Endodermal cell (in vitro differentiated cells): ENCODE results near the gene NSMCE4A. TPM values are rescaled to one million over a fixed set of nuclear protein-coding genes. Genes with fewer than 3 reads are reported as not detected.

Source experiments
- DNase-seq: peaks from one replicate; pipeline ENCODE4 v3.0.0-alpha.2; 2017
- H3K27ac ChIP-seq: 2 replicates; pipeline ENCODE4 v1.5.1; 2013; ENCODE audit warnings: mild to moderate bottlenecking, low read depth, low read length, moderate library complexity
- H3K27me3 ChIP-seq: 2 replicates; pipeline ENCODE4 v1.6.1; 2013; ENCODE audit warnings: mild to moderate bottlenecking, low read length, moderate library complexity; ENCODE audit not compliant: insufficient read depth, control insufficient read depth, poor library complexity, severe bottlenecking
- H3K36me3 ChIP-seq: 2 replicates; pipeline ENCODE4 v1.7.0; 2013; ENCODE audit warnings: mild to moderate bottlenecking, low read length, moderate library complexity; ENCODE audit not compliant: control insufficient read depth, insufficient read depth
- H3K4me1 ChIP-seq: one replicate; pipeline ENCODE4 v1.7.0; 2013; ENCODE audit warnings: low read length; ENCODE audit not compliant: control insufficient read depth, insufficient read depth
- H3K4me3 ChIP-seq: 2 replicates; pipeline ENCODE4 v1.5.1; 2013; ENCODE audit warnings: mild to moderate bottlenecking, low read length, moderate library complexity
- H3K9ac ChIP-seq: 2 replicates; pipeline ENCODE4 v1.6.1; 2013; ENCODE audit warnings: mild to moderate bottlenecking, low read length, moderate library complexity; ENCODE audit not compliant: poor library complexity, severe bottlenecking; ENCODE audit errors: extremely low read depth
- H3K9me3 ChIP-seq: 2 replicates; pipeline ENCODE4 v1.6.1; 2013; ENCODE audit warnings: mild to moderate bottlenecking, low read length, moderate library complexity; ENCODE audit not compliant: control insufficient read depth
- H3K27ac Mint-ChIP-seq: 2 replicates; pipeline ENCODE4 v1.8.0; 2020; ENCODE audit warnings: mixed read lengths
- H3K27me3 Mint-ChIP-seq: 2 replicates; pipeline ENCODE4 v1.8.0; 2021; ENCODE audit warnings: mild to moderate bottlenecking, mixed read lengths; ENCODE audit not compliant: insufficient read depth
- H3K36me3 Mint-ChIP-seq: 2 replicates; pipeline ENCODE4 v1.8.0; 2020; ENCODE audit warnings: low read depth, mixed read lengths
- H3K4me1 Mint-ChIP-seq: 2 replicates; pipeline ENCODE4 v1.8.0; 2020; ENCODE audit warnings: mixed read lengths
- H3K4me3 Mint-ChIP-seq: 2 replicates; pipeline ENCODE4 v1.8.0; 2020; ENCODE audit warnings: mild to moderate bottlenecking, moderate library complexity, mixed read lengths
- H3K9me3 Mint-ChIP-seq: 2 replicates; pipeline ENCODE4 v1.8.0; 2020; ENCODE audit warnings: mild to moderate bottlenecking, mixed read lengths
- WGBS, 2 experiments: methylation state at CpG; one replicate each; pipeline versions ENCODE4 v1.1.5 to v1.1.7; 2013; ENCODE audit warnings: missing lambda C conversion rate in 2 of 2, mixed read lengths in 1 of 2; ENCODE audit not compliant: insufficient coverage in 1 of 2, insufficient read length in 1 of 2; 5-methylcytosine and 5-hydroxymethylcytosine counted together
- total RNA-seq, 2 donors: library from RNA; stranded (reverse); fragmentation: NEBNext Ultra II Directional in 1 of 2; extraction: Animal tissue kit (Norgen Biotek cat#: 25700) in 1 of 2; gene quantifications; 2 replicates in 1 of 2; 3 replicates in 1 of 2; pipeline ENCODE4 v1.2.1, GENCODE V29; 2021
- TF ChIP-seq, protein P1 (sequence below): fragments of 200-600 bp; sonication (generic); conservative IDR thresholded peaks from 2 replicates; pipeline ENCODE4 v1.5.0; 2021; ENCODE audit warnings: antibody characterized with exemption, mild to moderate bottlenecking

NSMCE4A gene
- total RNA-seq, 2 donors from 2014 or later: 55.3 to 69.7 TPM

DNA sequence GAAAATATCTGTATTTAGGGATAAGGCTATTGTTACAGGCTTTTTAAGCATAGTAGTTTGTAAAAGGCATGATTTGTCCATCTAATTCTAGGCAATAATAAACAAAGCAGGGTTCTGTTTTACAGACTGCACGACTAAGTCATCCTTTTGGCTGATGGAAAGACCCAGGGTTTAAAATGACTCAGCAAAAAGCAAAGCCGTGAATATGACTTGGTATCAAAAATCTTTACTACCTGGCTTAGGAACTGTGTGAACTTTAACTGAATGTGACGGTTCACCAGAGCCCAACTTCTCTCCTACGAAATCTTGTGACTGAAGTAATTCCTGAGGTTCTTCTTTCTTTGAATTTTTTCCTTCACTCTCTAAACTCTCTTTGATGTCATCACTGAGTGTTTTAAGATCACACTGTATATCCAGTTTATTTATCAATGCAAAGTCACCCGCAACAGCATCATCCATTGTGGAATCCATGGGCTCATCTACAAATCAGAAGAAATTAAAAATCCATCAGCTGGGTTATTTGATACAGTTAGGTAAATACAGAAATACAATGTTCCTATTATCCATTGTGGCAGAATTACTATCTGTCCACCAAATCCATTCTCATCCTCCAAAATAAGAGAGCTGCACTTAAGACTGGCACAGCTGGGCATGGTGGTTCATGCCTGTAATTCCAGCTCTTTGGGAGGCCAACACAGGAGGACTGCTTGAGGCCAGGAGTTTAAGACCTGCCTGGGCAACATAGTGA lies 64.2 kb downstream of the NSMCE4A start:
- no peaks in the 10 kb centered on the region for H3K27me3 Mint-ChIP-seq
- Histone ChIP-seq H3K4me3 (no peak overlapping the region), H3K27ac (no peak overlapping the region), H3K4me1 (no peaks in the 10 kb centered on the region), H3K9me3 (no peaks in the 10 kb centered on the region), H3K27me3 (no peaks in the 10 kb centered on the region), H3K9ac (no peak overlapping the region), H3K36me3 (peaks cover 64% of the 10 kb centered on the region)
- H3K36me3 Mint-ChIP-seq: peaks cover 72% of the 10 kb centered on the region
- WGBS, 2 experiments: 91 to 93% methylated on average over 4 to 5 of the region's 5 CpGs
- no peak for DNase-seq
- H3K9me3 Mint-ChIP-seq: peaks cover 1% of the 10 kb centered on the region
- TF ChIP-seq, protein P1, sequence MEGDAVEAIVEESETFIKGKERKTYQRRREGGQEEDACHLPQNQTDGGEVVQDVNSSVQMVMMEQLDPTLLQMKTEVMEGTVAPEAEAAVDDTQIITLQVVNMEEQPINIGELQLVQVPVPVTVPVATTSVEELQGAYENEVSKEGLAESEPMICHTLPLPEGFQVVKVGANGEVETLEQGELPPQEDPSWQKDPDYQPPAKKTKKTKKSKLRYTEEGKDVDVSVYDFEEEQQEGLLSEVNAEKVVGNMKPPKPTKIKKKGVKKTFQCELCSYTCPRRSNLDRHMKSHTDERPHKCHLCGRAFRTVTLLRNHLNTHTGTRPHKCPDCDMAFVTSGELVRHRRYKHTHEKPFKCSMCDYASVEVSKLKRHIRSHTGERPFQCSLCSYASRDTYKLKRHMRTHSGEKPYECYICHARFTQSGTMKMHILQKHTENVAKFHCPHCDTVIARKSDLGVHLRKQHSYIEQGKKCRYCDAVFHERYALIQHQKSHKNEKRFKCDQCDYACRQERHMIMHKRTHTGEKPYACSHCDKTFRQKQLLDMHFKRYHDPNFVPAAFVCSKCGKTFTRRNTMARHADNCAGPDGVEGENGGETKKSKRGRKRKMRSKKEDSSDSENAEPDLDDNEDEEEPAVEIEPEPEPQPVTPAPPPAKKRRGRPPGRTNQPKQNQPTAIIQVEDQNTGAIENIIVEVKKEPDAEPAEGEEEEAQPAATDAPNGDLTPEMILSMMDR: no peak
- no peaks in the 10 kb centered on the region for H3K4me1 Mint-ChIP-seq
- H3K4me3 Mint-ChIP-seq: no peak overlapping the region
- H3K27ac Mint-ChIP-seq: no peak overlapping the region

Other genes starting within 250 kb of the NSMCE4A start
- 10 to 100 TPM; 31.2 to 32.2 TPM for gene ATE1, start 47.2 kb downstream of the NSMCE4A start, total RNA-seq
- gene TACC2, start 13.9 kb upstream of the NSMCE4A start, total RNA-seq: 10 to 100 TPM; 24.5 to 34.1 TPM